Natural killer cell (primary cell): ENCODE results near the gene ATOH8. TPM values are rescaled to one million over a fixed set of nuclear protein-coding genes. Genes with fewer than 3 reads are reported as not detected.

Experiments
- ATAC-seq, 3 donors: fragments of 150-1000 bp in 2 of 3; fragments of 200-7000 bp in 1 of 3; cut with Tn5 transposase; 1 replicate in 1 of 3; 2 replicates in 2 of 3; pipeline ENCODE4 v1.10.0; 2021; ENCODE audit warnings: mild to moderate bottlenecking in 2 of 3, moderate library complexity in 2 of 3
- DNase-seq, 2 donors: peaks; one replicate each; pipeline versions ENCODE4 v3.0.0 to v3.0.0-alpha.2; 2013 to 2021; ENCODE audit warnings: mixed read lengths in 1 of 2
- H3K27ac ChIP-seq: one replicate; pipeline ENCODE4 v1.5.1; 2013; ENCODE audit warnings: mild to moderate bottlenecking, low read length
- H3K27me3 ChIP-seq: one replicate; pipeline ENCODE4 v1.6.1; 2013; ENCODE audit warnings: low read length; ENCODE audit not compliant: control insufficient read depth, insufficient read depth
- H3K36me3 ChIP-seq: one replicate; pipeline ENCODE4 v1.6.1; 2013; ENCODE audit warnings: low read length; ENCODE audit not compliant: control insufficient read depth, insufficient read depth
- H3K4me1 ChIP-seq: one replicate; pipeline ENCODE4 v1.6.1; 2013; ENCODE audit warnings: low read length; ENCODE audit not compliant: control insufficient read depth, insufficient read depth
- H3K4me3 ChIP-seq: one replicate; pipeline ENCODE4 v1.5.1; 2013; ENCODE audit warnings: low read length
- H3K9me3 ChIP-seq: one replicate; pipeline ENCODE4 v1.6.1; 2013; ENCODE audit warnings: low read length; ENCODE audit not compliant: control insufficient read depth, insufficient read depth
- H3K27ac Mint-ChIP-seq, 2 donors: one replicate each; pipeline ENCODE4 v1.8.0; 2022; ENCODE audit warnings: mild to moderate bottlenecking in 2 of 2, mixed read lengths in 2 of 2, moderate library complexity in 1 of 2
- H3K27me3 Mint-ChIP-seq, 2 donors: one replicate each; pipeline ENCODE4 v1.8.0; 2022; ENCODE audit warnings: low read depth in 2 of 2, mixed read lengths in 2 of 2
- H3K36me3 Mint-ChIP-seq: one replicate; pipeline ENCODE4 v1.8.0; 2022; ENCODE audit warnings: mixed read lengths
- H3K4me1 Mint-ChIP-seq, 2 donors: one replicate each; pipeline ENCODE4 v1.8.0; 2022; ENCODE audit warnings: mixed read lengths in 2 of 2
- H3K4me3 Mint-ChIP-seq: one replicate; pipeline ENCODE4 v1.8.0; 2022; ENCODE audit warnings: mild to moderate bottlenecking, moderate library complexity, mixed read lengths
- H3K9me3 Mint-ChIP-seq, 2 donors: one replicate each; pipeline ENCODE4 v1.8.0; 2022; ENCODE audit warnings: mixed read lengths in 2 of 2
- CTCF ChIP-seq: fragments of 200-600 bp; IDR thresholded peaks from one replicate; pipeline ENCODE4 v1.8.0; 2022; ENCODE audit warnings: antibody characterized with exemption
- WGBS: methylation state at CpG from one replicate; pipeline ENCODE4 v1.1.7; 2013; ENCODE audit warnings: missing lambda C conversion rate; ENCODE audit not compliant: insufficient coverage; 5-methylcytosine and 5-hydroxymethylcytosine counted together
- intact Hi-C: fragments of 100-400 bp; cut with micrococcal nuclease; formaldehyde crosslinking; loops from one replicate; pipeline ENCODE4 v1.14.2; 2022
- total RNA-seq, 4 donors: library from RNA; stranded (reverse); fragments of 120-200 nt in 1 of 4; gene quantifications; one replicate each; pipeline versions ENCODE4 v1.2.3 to v1.2.4, GENCODE V29; 2013 to 2022

The ATOH8 gene
- total RNA-seq, 3 donors from 2014 or later (not counting 1 experiment from before 2014, with no cell fraction given): 0.23 TPM; not detected in 2

DNA sequence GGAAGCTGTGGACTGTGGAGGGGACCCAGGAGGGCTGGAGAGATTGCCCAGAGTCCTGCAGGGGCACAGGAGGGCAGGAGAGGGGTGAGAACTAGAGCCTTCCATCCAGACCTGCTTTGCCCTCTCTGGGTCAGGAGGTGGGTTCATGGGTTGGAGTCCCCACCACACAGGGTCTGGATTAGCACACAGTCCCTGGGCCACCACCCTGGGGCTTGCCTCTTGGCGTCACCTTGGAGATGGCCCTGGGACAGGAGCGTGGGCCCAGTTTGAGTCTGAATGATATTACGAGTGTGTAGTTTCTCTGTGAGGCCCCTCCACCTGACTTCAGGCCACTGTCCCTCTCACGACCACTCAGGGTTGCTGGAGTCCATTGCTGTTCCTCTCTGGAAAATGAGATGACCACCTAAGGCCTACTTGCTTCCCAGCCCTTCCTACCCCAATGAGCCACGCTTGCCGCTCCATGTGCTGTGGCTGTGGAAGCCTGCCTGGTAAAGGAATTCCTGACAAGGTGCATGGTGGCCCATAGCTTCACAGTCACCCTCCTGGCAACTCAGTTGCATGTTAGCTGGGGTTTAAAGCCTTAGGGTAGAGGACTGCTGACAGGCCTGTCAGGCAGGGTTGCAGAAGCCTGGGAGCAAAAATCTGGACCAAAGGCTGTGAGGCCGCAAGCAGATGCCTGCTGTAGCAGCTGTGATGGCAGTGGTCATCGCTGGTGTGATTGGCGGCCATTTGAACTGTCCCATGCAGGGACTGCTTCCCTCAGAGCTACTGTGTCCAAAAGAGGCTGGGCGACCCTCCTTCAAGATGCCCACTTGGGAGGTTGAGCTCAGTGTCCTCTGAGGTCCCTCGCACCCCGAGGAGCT, 14.2 kb downstream of the ATOH8 start:
- Histone ChIP-seq H3K27ac (no peak overlapping the region), H3K27me3 (peaks cover 13% of the 10 kb centered on the region), H3K36me3 (no peaks in the 10 kb centered on the region), H3K4me3 (no peak overlapping the region), H3K9me3 (no peaks in the 10 kb centered on the region), H3K4me1 (peaks cover 18% of the 10 kb centered on the region)
- peaks cover 33 to 46% of the 10 kb centered on the region in 2 donors for H3K27me3 Mint-ChIP-seq
- H3K36me3 Mint-ChIP-seq: no peaks in the 10 kb centered on the region
- 94% methylated on average over 12 of the region's 12 CpGs for WGBS
- ATAC-seq (no peak), DNase-seq (no peak)
- no peak overlapping the region for H3K4me3 Mint-ChIP-seq
- H3K27ac Mint-ChIP-seq: no peak overlapping the region
- no peak for TF ChIP-seq CTCF
- intact Hi-C loops: no loop called here
- H3K4me1 Mint-ChIP-seq: peaks cover 11 to 16% of the 10 kb centered on the region in 2 donors
- no peaks in the 10 kb centered on the region for H3K9me3 Mint-ChIP-seq

GRCh38 chr2:85768713-85769112, 14.9 kb downstream of the ATOH8 start:
- Mint-ChIP-seq H3K9me3 (no peaks in the 10 kb centered on the region), H3K4me1 (peaks cover 11 to 16% of the 10 kb centered on the region in 2 donors), H3K36me3 (no peaks in the 10 kb centered on the region), H3K4me3 (no peak overlapping the region), H3K27me3 (peaks cover 33 to 46% of the 10 kb centered on the region in 2 donors), H3K27ac (no peak overlapping the region)
- H3K27me3 ChIP-seq: peaks cover 17% of the 10 kb centered on the region
- intact Hi-C loops: no loop called here
- no peak overlapping the region for H3K27ac ChIP-seq
- no peaks in the 10 kb centered on the region for H3K9me3 ChIP-seq
- peaks cover 18% of the 10 kb centered on the region for H3K4me1 ChIP-seq
- no peaks in the 10 kb centered on the region for H3K36me3 ChIP-seq
- 95% methylated on average over 8 of the region's 8 CpGs for WGBS
- ATAC-seq: no peak
- TF ChIP-seq CTCF: no peak
- no peak overlapping the region for H3K4me3 ChIP-seq
- no peak for DNase-seq

- Mint-ChIP-seq H3K36me3 (no peaks in the 10 kb centered on the region), H3K4me3 (no peak overlapping the region), H3K27me3 (peaks cover 33 to 43% of the 10 kb centered on the region in 2 donors), H3K27ac (no peak overlapping the region), H3K9me3 (no peaks in the 10 kb centered on the region), H3K4me1 (peaks cover 11 to 16% of the 10 kb centered on the region in 2 donors)
- DNase-seq: no peak
- no peak overlapping the region for H3K27ac ChIP-seq
- H3K27me3 ChIP-seq: peaks cover 17% of the 10 kb centered on the region
- H3K4me3 ChIP-seq: no peak overlapping the region
- peaks cover 18% of the 10 kb centered on the region for H3K4me1 ChIP-seq
- no peaks in the 10 kb centered on the region for H3K36me3 ChIP-seq
- ATAC-seq: no peak
- H3K9me3 ChIP-seq: no peaks in the 10 kb centered on the region
- intact Hi-C loops: no loop called here
- 87% methylated on average over 12 of the region's 12 CpGs for WGBS
- no peak for TF ChIP-seq CTCF
Observed at GRCh38 chr2:85769236-85769982, 15.6 kb downstream of the ATOH8 start.
